Activated CD4-positive, alpha-beta memory T cell treated with anti-CD3 and anti-CD28 coated beads, Interleukin-2, amount 10 ng/mL, durations not matched to agents 7 days and 5 days (primary cell): ENCODE results near the gene CHRNB4. TPM values are rescaled to one million over a fixed set of nuclear protein-coding genes. Genes with fewer than 3 reads are reported as not detected.
A peak's percentile ranks its signal among the peaks of the same experiment; 100 is the strongest.

Experiments used
- CTCF ChIA-PET: fragments of 350-600 bp; sonication (Branson Sonifier 250); formaldehyde crosslinking; loops from one replicate; lab custom pipeline; 2021; ENCODE audit warnings: antibody characterized with exemption, inconsistent platforms; lab: Charles Lee
- POLR2A ChIA-PET: fragments of 350-600 bp; sonication (Branson Sonifier 250); formaldehyde crosslinking; loops from one replicate; lab custom pipeline; 2021; ENCODE audit warnings: antibody characterized with exemption; lab: Charles Lee
- DNase-seq: peaks from one replicate; pipeline ENCODE4 v3.0.0-alpha.2; 2020
- H3K27ac Mint-ChIP-seq: one replicate; pipeline ENCODE4 v1.8.0; 2021; ENCODE audit warnings: mild to moderate bottlenecking, mixed read lengths
- H3K27me3 Mint-ChIP-seq: one replicate; pipeline ENCODE4 v1.8.0; 2021; ENCODE audit warnings: mixed read lengths
- H3K36me3 Mint-ChIP-seq: one replicate; pipeline ENCODE4 v1.8.0; 2021; ENCODE audit warnings: low read depth, mixed read lengths
- H3K4me1 Mint-ChIP-seq: one replicate; pipeline ENCODE4 v1.8.0; 2021; ENCODE audit warnings: mixed read lengths
- H3K4me3 Mint-ChIP-seq: one replicate; pipeline ENCODE4 v1.8.0; 2021; ENCODE audit warnings: mild to moderate bottlenecking, mixed read lengths
- H3K9me3 Mint-ChIP-seq: one replicate; pipeline ENCODE4 v1.8.0; 2021; ENCODE audit warnings: mixed read lengths
- total RNA-seq, 2 experiments: library from RNA; stranded (reverse); gene quantifications; one replicate each; pipeline ENCODE4 v1.2.3, GENCODE V29; 2021

Gene CHRNB4
- total RNA-seq, 2 experiments from 2014 or later: not detected

DNA sequence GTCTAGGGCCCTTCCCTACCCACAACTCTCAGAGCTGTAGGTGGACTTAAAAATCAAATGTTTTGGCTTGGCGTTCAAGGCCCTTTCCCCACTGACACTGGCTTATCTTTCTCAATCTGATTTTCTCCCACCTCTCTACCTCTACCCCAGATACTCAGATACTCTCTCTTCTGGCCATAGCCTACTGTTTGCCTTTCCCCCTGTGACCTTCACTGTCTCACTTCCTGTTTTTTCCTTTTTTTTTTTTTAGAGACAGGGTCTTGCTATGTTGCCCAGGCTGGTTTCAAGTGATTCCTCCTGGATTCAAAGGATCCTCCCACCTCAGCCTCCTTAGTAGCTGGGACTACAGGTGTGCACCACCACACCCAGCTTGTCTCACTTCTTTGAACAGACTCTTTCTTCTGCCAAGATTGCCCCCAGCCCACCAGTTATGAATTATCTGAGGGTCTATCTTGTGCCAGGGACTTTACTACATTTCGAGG is 4.6 kb downstream of the CHRNB4 start:
- Mint-ChIP-seq H3K9me3 (peaks cover 2% of the 10 kb centered on the region), H3K27me3 (peaks cover 17% of the 10 kb centered on the region), H3K4me3 (no peak overlapping the region), H3K36me3 (no peaks in the 10 kb centered on the region), H3K27ac (no peak overlapping the region), H3K4me1 (peaks cover 6% of the 10 kb centered on the region)
- no peak for DNase-seq
- POLR2A ChIA-PET: no interaction called here
- CTCF ChIA-PET: no interaction called here

DNA sequence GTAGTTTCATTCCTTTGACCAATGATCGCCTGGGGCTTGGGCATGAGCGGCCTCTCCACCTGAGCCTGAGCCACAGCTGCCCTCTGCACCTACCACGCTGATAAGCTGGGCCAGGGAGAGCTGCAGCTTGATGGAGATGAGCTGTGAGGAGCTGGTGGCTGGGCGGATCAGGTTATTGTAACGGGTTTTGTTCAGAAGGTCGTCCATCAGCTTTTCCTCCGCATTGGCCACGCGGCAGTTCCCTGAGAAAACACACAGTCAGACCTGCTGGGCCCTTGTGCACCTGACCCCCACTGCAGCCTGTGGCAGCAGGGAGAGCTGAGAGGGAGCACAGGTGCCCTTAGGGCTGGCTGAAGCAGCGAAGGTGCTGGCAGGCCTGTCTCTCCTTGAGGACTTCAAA is 5.7 kb downstream of the CHRNB4 start:
- Mint-ChIP-seq H3K4me1 (no peaks in the 10 kb centered on the region), H3K9me3 (peaks cover 2% of the 10 kb centered on the region), H3K27ac (no peak overlapping the region), H3K36me3 (no peaks in the 10 kb centered on the region), H3K4me3 (no peak overlapping the region), H3K27me3 (peaks cover 13% of the 10 kb centered on the region)
- ChIA-PET CTCF (no interaction called here), POLR2A (no interaction called here)
- no peak for DNase-seq

- POLR2A ChIA-PET: no interaction called here
- H3K27me3 Mint-ChIP-seq: peaks cover 10% of the 10 kb centered on the region
- CTCF ChIA-PET: no interaction called here
- no peak overlapping the region for H3K27ac Mint-ChIP-seq
- H3K4me3 Mint-ChIP-seq: no peak overlapping the region
- peaks cover 2% of the 10 kb centered on the region for H3K9me3 Mint-ChIP-seq
- no peak for DNase-seq
- no peaks in the 10 kb centered on the region for H3K36me3 Mint-ChIP-seq
- H3K4me1 Mint-ChIP-seq: no peaks in the 10 kb centered on the region
Measured at GRCh38 chr15:78634210-78635145, 6.5 kb downstream of the CHRNB4 start.

DNA sequence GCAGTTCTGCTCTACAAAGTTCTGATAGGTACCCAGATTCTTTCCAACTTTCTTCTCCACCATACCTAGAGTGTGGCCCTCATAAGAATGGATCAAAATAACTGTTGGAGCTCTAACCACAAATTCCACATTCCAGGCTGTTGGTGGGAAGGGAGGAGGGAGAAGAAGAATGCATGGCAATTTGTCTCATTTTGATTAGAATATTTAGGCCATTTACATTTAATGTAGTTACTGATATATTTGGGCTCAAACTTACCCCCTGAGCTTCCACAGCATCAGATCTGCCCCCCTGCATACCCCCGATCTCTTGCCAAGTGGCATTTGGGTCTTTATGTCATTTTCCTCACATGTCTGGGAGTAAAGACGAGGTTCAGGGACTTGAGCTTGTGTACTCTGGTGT is 7.7 kb downstream of the CHRNB4 start:
- POLR2A ChIA-PET: no interaction called here
- no peak overlapping the region for H3K27ac Mint-ChIP-seq
- H3K4me3 Mint-ChIP-seq: no peak overlapping the region
- H3K36me3 Mint-ChIP-seq: no peaks in the 10 kb centered on the region
- CTCF ChIA-PET: no interaction called here
- H3K9me3 Mint-ChIP-seq: peaks cover 2% of the 10 kb centered on the region
- no peak for DNase-seq
- H3K4me1 Mint-ChIP-seq: no peaks in the 10 kb centered on the region
- H3K27me3 Mint-ChIP-seq: peaks cover 14% of the 10 kb centered on the region

DNA sequence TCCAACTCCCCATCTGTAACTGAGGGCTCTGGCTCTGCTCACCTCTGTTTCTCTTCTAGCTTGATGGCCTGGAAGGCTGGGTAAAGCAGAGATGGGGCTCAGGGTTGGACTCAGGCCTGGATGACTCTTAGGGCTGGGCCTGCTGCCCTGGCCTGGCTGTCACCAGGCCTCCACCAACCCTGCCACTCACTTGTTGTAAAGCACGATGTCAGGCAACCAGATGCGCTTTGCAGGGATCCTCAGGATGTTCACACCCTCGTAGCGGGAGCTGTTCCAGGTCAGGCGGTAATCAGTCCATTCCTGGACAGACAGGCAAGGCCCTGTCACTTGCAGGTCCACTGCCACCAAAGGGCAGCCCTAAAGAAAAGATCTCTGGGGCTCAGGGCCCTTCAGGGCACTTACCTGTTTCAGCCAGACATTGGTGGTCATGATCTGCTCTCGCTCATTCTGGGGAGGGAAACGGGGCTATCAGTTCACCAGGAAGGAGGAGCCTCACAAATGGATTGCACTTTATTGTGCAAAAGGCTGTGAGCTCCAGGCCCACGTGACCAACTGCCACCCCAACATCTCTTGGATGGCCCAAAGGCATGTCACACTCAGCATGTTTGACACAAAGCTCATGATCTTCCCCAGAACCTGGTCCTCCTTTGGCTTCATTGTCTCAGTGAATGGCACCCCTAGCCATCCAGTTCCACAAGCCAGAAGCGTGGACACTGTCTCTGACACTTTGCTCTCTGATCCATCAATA is 9.9 kb downstream of the CHRNB4 start:
- Mint-ChIP-seq H3K4me1 (no peaks in the 10 kb centered on the region), H3K36me3 (no peaks in the 10 kb centered on the region), H3K27ac (no peak overlapping the region), H3K9me3 (peaks cover 2% of the 10 kb centered on the region), H3K27me3 (peaks cover 16% of the 10 kb centered on the region), H3K4me3 (no peak overlapping the region)
- peak; percentile 1 for DNase-seq
- CTCF ChIA-PET: no interaction called here
- POLR2A ChIA-PET: no interaction called here

DNA sequence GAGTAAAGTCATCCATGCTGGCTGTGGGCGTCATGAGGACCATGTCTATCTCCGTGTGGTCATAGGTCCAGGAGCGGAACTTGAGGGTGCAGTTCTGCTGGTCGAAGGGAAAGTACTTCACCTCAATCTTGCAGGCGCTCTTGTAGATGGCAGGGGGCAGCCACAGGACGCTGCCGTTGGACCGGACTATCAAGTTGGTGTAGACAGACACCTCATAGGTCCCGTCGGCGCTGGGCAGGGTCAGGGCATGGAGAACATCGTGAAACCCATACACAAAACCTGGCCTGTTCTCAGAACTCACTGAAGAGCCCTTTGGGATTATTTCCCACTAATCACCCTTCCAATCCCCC is 11.3 kb downstream of the CHRNB4 start:
- H3K9me3 Mint-ChIP-seq: peaks cover 2% of the 10 kb centered on the region
- no peak overlapping the region for H3K4me3 Mint-ChIP-seq
- ChIA-PET CTCF (no interaction called here), POLR2A (no interaction called here)
- H3K27ac Mint-ChIP-seq: no peak overlapping the region
- H3K4me1 Mint-ChIP-seq: no peaks in the 10 kb centered on the region
- no peaks in the 10 kb centered on the region for H3K36me3 Mint-ChIP-seq
- peaks cover 15% of the 10 kb centered on the region for H3K27me3 Mint-ChIP-seq
- no peak for DNase-seq

DNA sequence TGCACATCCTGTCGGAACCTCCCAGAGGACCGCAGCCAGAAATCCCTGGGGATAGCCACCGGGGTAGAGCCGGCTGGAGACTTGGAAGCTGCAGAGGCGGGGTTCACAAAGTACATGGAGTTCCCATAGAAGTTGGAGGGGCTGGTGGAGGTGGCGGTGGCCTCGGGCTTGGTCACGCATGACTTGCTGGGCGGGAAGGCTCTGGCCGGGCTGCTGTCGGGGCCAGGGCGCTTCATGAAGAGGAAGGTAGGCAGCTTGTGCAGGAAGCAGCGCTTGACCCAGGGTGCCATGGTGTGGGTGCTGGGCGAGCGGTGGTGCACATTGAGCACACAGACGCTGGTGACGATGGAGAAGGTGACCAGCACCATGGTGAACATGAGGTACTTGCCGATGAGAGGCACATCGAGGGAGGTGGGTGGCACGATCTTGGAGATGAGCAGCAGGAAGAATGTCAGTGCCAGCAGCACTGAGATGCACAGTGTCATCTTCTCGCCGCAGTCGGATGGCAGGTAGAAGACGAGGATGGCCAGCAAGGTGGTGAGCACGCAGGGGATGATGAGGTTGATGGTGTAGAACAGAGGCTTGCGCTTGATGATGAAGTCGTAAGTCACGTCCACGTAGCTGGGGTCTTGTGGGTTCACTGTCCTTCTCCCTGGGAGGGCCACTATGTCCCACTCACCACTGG is 11.8 kb downstream of the CHRNB4 start:
- peak; percentile 10 for DNase-seq
- CTCF ChIA-PET: no interaction called here
- POLR2A ChIA-PET: no interaction called here
- Mint-ChIP-seq H3K27me3 (peaks cover 18% of the 10 kb centered on the region), H3K36me3 (no peaks in the 10 kb centered on the region), H3K4me3 (no peak overlapping the region), H3K27ac (no peak overlapping the region), H3K9me3 (peaks cover 2% of the 10 kb centered on the region), H3K4me1 (no peaks in the 10 kb centered on the region)

DNA sequence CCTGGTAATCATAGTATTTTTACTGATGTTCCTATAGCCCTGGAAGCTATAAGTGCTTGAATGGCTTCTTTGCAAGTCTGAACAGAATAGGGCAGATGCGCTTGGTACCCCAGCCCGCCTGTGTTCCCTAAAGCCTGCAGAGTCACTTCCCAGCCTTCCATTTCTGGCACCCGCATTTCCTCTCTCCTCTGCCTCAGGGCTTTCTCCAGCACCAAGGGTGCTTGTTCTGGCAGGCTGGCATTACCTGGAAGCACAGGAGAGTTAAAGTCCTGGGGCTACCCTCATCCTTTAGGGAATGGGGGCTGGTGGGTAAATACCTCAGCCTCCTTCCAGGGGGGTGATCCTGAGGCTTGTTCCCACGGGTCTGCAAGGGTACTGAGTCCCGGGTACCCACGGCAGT is 12.8 kb downstream of the CHRNB4 start:
- ChIA-PET CTCF (no interaction called here), POLR2A (no interaction called here)
- Mint-ChIP-seq H3K4me3 (no peak overlapping the region), H3K27me3 (peaks cover 26% of the 10 kb centered on the region), H3K27ac (no peak overlapping the region), H3K4me1 (no peaks in the 10 kb centered on the region), H3K36me3 (no peaks in the 10 kb centered on the region), H3K9me3 (no peaks in the 10 kb centered on the region)
- no peak for DNase-seq

DNA sequence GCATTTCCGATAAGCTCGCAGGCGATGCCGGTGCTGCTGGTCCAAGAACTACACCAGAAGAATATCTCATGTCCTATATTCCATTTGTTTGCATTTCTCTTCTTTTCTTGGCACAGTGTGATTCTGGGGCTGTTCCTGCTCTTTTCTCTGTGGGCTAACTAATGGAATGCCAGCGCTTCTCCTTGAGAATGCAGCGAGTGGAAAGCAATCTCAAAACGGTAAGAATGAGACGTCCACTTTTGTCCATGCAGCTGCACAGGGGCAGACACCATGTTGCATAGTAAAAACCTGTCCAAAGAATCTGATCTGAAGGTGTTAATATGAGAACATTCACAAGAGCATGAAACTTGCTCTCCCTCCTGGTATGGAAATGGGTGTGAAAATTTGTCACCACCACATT is 13.7 kb downstream of the CHRNB4 start:
- CTCF ChIA-PET: no interaction called here
- H3K27ac Mint-ChIP-seq: no peak overlapping the region
- no peak overlapping the region for H3K4me3 Mint-ChIP-seq
- no peaks in the 10 kb centered on the region for H3K36me3 Mint-ChIP-seq
- DNase-seq: no peak
- no peaks in the 10 kb centered on the region for H3K4me1 Mint-ChIP-seq
- POLR2A ChIA-PET: no interaction called here
- H3K9me3 Mint-ChIP-seq: no peaks in the 10 kb centered on the region
- peaks cover 34% of the 10 kb centered on the region for H3K27me3 Mint-ChIP-seq

- Mint-ChIP-seq H3K4me1 (no peaks in the 10 kb centered on the region), H3K27me3 (peaks cover 43% of the 10 kb centered on the region), H3K9me3 (no peaks in the 10 kb centered on the region), H3K27ac (no peak overlapping the region), H3K4me3 (no peak overlapping the region), H3K36me3 (no peaks in the 10 kb centered on the region)
- ChIA-PET CTCF (interaction anchor here (0.7 kb wide), 1 partner anchor 58 kb away, joined by 3 read pairs; no protein-coding TSS in a partner anchor), POLR2A (no interaction called here)
- no peak for DNase-seq
Measured at GRCh38 chr15:78626381-78626995, 14.5 kb downstream of the CHRNB4 start.

- Mint-ChIP-seq H3K4me1 (no peaks in the 10 kb centered on the region), H3K27ac (no peak overlapping the region), H3K27me3 (peaks cover 48% of the 10 kb centered on the region), H3K4me3 (no peak overlapping the region), H3K36me3 (no peaks in the 10 kb centered on the region), H3K9me3 (no peaks in the 10 kb centered on the region)
- DNase-seq: no peak
- CTCF ChIA-PET: interaction anchor here (0.7 kb wide), 1 partner anchor 59 kb away, joined by 3 read pairs; no protein-coding TSS in a partner anchor
- POLR2A ChIA-PET: no interaction called here
Measured at GRCh38 chr15:78625606-78626280, 15.3 kb downstream of the CHRNB4 start.
